OCI-LY7 (cell line): ENCODE results near the gene KCNMA1. TPM values are rescaled to one million over a fixed set of nuclear protein-coding genes. Genes with fewer than 3 reads are reported as not detected.

Source experiments
- BruUV-seq: library from RNA; stranded (reverse); fragments of 400-500 nt; replicated peaks from 2 replicates; lab custom pipeline; 2021; lab: Mats Ljungman, UMichigan
- CTCF ChIA-PET: fragments of 300-600 bp; sonication (Branson Sonifier 250); formaldehyde crosslinking; loops from one replicate; lab custom pipeline; 2022; ENCODE audit warnings: antibody characterized with exemption; ENCODE audit not compliant: unreplicated experiment; lab: Charles Lee
- POLR2A ChIA-PET: fragments of 300-600 bp; sonication (Branson Sonifier 250); formaldehyde crosslinking; loops from one replicate; lab custom pipeline; 2022; ENCODE audit warnings: antibody characterized with exemption; lab: Charles Lee
- DNase-seq: peaks from one replicate; pipeline ENCODE4 v3.0.0-alpha.2; 2015; ENCODE audit warnings: low spot score
- H2AFZ ChIP-seq: fragments of 200-600 bp; sonication (generic), shearing (Covaris generic); 2 replicates; pipeline ENCODE4 v1.6.1; 2014; ENCODE audit warnings: mild to moderate bottlenecking, antibody characterized with exemption, low read length, moderate library complexity
- H3K27ac ChIP-seq: fragments of 200-600 bp; sonication (generic); 2 replicates; pipeline ENCODE4 v1.5.1; 2014; ENCODE audit warnings: mixed run types, low read depth, mild to moderate bottlenecking, moderate library complexity, low read length, inconsistent platforms; ENCODE audit not compliant: poor library complexity, severe bottlenecking
- H3K36me3 ChIP-seq: fragments of 200-600 bp; sonication (generic); 2 replicates; pipeline ENCODE4 v1.6.1; 2014; ENCODE audit warnings: mild to moderate bottlenecking, antibody characterized with exemption, low read length, moderate library complexity, mixed read lengths; ENCODE audit not compliant: insufficient read depth
- H3K4me1 ChIP-seq: fragments of 200-600 bp; sonication (generic); 2 replicates; pipeline ENCODE4 v1.5.1; 2014; ENCODE audit warnings: mild to moderate bottlenecking, low read length; ENCODE audit not compliant: insufficient read depth, poor library complexity, severe bottlenecking
- H3K4me2 ChIP-seq: fragments of 200-600 bp; sonication (generic); 2 replicates; pipeline ENCODE4 v1.6.1; 2014; ENCODE audit warnings: mild to moderate bottlenecking, low read length
- H3K4me3 ChIP-seq: fragments of 200-600 bp; sonication (generic); 2 replicates; pipeline ENCODE4 v1.5.1; 2014; ENCODE audit warnings: mild to moderate bottlenecking, low read depth, low read length; ENCODE audit not compliant: poor library complexity, severe bottlenecking
- H3K79me2 ChIP-seq: fragments of 200-600 bp; sonication (generic); 2 replicates; pipeline ENCODE4 v1.6.1; 2016; ENCODE audit warnings: low read depth, mild to moderate bottlenecking, low read length, moderate library complexity, mixed read lengths; ENCODE audit not compliant: insufficient read depth
- H3K9me2 ChIP-seq: fragments of 200-600 bp; sonication (generic); 2 replicates; pipeline ENCODE4 v1.6.1; 2016; ENCODE audit warnings: mild to moderate bottlenecking, low read length, mixed read lengths; ENCODE audit not compliant: insufficient read depth
- H3K9me3 ChIP-seq: fragments of 200-600 bp; sonication (generic); 2 replicates; pipeline ENCODE4 v1.6.1; 2014; ENCODE audit warnings: mild to moderate bottlenecking, mixed run types, low read length, mixed read lengths
- H4K20me1 ChIP-seq: fragments of 200-600 bp; sonication (generic); 2 replicates; pipeline ENCODE4 v1.6.1; 2014; ENCODE audit warnings: mild to moderate bottlenecking, antibody characterized with exemption, low read length, moderate library complexity, mixed read lengths; ENCODE audit not compliant: insufficient read depth
- EZH2phosphoT487 ChIP-seq: fragments of 200-600 bp; sonication (generic); IDR thresholded peaks from 2 replicates; pipeline ENCODE4 v1.6.1; 2018; ENCODE audit warnings: low read depth, borderline replicate concordance, mild to moderate bottlenecking, mixed run types, antibody characterized with exemption, low read length, moderate library complexity, mixed read lengths
- intact Hi-C: fragments of 100-400 bp; cut with micrococcal nuclease; formaldehyde crosslinking; loops from one replicate; pipeline ENCODE4 v1.10.0; 2022; ENCODE audit not compliant: unreplicated experiment
- total RNA-seq, 2 experiments: library from RNA; depleted of rRNA in 1 of 2; stranded (reverse); fragments of >200 nt in 1 of 2; shearing (Covaris generic) in 1 of 2; gene quantifications; 2 replicates each; pipeline ENCODE4 v1.2.3, GENCODE V29; 2014 to 2022
- TF ChIP-seq, protein P1 (sequence below): fragments of 200-600 bp; sonication (generic); conservative IDR thresholded peaks from 2 replicates; pipeline ENCODE4 v1.5.1; 2014; ENCODE audit warnings: mild to moderate bottlenecking, antibody characterized with exemption, low read length, moderate library complexity, mixed read lengths

KCNMA1 gene
- total RNA-seq, 2 experiments from 2014 or later = not detected

DNA sequence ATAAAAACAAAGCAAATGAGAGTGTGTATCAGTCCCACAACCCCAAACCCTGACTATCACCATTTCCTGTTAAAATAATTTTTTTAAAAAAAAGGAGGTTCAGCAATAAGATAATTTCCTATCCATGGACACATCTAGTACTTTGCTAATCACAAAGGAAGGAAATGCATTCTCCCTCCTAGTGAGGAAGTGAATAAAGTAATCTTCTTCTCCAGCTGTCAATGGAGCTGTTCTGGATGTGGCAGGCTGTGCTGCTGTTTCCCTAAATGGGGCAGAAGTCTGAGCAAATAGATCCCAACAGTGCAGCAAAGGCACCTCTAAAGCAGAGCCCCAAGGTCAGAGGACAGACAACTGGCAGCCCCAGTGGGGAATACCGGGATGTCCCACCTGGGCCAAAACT, 540.0 kb downstream of the KCNMA1 start:
- Histone ChIP-seq H3K9me2 (no peaks in the 10 kb centered on the region), H3K27ac (no peak overlapping the region), H2AFZ (no peak overlapping the region), H3K4me1 (no peaks in the 10 kb centered on the region), H3K4me2 (no peak overlapping the region), H3K4me3 (no peak overlapping the region), H3K36me3 (no peaks in the 10 kb centered on the region), H3K79me2 (no peaks in the 10 kb centered on the region), H4K20me1 (no peaks in the 10 kb centered on the region), H3K9me3 (no peaks in the 10 kb centered on the region)
- intact Hi-C loops = no loop called here
- no peak for DNase-seq
- TF ChIP-seq, protein P1, sequence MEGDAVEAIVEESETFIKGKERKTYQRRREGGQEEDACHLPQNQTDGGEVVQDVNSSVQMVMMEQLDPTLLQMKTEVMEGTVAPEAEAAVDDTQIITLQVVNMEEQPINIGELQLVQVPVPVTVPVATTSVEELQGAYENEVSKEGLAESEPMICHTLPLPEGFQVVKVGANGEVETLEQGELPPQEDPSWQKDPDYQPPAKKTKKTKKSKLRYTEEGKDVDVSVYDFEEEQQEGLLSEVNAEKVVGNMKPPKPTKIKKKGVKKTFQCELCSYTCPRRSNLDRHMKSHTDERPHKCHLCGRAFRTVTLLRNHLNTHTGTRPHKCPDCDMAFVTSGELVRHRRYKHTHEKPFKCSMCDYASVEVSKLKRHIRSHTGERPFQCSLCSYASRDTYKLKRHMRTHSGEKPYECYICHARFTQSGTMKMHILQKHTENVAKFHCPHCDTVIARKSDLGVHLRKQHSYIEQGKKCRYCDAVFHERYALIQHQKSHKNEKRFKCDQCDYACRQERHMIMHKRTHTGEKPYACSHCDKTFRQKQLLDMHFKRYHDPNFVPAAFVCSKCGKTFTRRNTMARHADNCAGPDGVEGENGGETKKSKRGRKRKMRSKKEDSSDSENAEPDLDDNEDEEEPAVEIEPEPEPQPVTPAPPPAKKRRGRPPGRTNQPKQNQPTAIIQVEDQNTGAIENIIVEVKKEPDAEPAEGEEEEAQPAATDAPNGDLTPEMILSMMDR = no peak
- TF ChIP-seq EZH2phosphoT487 = no peak
- ChIA-PET POLR2A (no interaction called here), CTCF (no interaction called here)
- BruUV-seq = no TSS peak

DNA sequence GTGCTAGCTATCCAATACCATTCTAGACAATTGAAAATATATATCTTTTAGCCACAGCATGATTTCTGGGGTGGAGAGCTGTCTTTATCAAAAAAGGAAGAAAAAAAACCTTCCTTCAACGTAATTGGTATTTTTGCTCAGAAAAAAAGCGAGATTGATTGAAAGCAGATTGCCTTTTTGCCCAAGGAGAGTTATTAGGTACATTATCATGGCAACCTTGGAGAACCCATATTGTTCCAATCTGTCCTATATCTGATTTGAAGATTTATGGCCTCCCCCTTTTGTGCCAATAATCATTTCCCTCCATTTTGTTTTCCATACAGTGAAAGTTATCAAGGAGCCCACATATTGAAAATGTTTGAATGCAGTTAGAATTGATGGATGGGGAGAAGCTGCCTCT, 544.5 kb downstream of the KCNMA1 start:
- no TSS peak for BruUV-seq

DNA sequence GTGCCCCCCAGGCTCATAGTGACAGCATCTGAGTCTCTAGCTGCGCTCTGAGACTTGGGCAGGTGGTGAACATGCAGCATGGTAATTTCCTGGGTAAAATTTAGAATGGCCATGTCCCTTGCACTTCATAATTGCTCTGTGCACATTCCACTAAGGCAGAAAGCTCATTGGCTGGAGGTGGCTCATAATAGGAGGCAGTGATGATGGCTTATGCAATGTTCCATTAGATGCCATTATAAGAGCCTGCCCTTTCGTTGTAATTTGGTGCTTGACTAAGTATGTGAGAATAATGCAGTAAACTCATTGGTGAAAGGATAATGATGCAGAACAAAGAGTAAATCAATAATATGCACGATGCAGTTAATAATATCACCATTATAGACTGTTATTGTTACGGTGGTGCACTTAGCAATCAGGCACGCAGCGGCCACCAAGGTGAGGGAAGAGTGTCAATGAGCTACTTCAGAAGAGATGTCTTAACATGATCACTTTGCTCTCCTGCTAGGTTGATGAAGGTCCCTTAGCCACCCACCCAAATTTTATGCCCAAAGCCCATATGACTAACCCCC, 545.9 kb downstream of the KCNMA1 start:
- H3K27ac ChIP-seq = no peak overlapping the region
- H3K9me3 ChIP-seq = no peaks in the 10 kb centered on the region
- TF ChIP-seq, protein P1 = no peak
- no peak for TF ChIP-seq EZH2phosphoT487
- no TSS peak for BruUV-seq
- no peaks in the 10 kb centered on the region for H3K79me2 ChIP-seq
- intact Hi-C loops = no loop called here
- no peaks in the 10 kb centered on the region for H3K36me3 ChIP-seq
- no peak overlapping the region for H3K4me3 ChIP-seq
- no peak overlapping the region for H2AFZ ChIP-seq
- POLR2A ChIA-PET = no interaction called here
- no peak for DNase-seq
- no peaks in the 10 kb centered on the region for H3K9me2 ChIP-seq
- H4K20me1 ChIP-seq = no peaks in the 10 kb centered on the region
- CTCF ChIA-PET = no interaction called here
- no peaks in the 10 kb centered on the region for H3K4me1 ChIP-seq
- H3K4me2 ChIP-seq = no peak overlapping the region

More for the DNA sequence above, 544.5 kb downstream of the KCNMA1 start:
- ChIA-PET CTCF (no interaction called here), POLR2A (no interaction called here)
- H2AFZ ChIP-seq = no peak overlapping the region
- H3K9me3 ChIP-seq = no peaks in the 10 kb centered on the region
- H3K4me2 ChIP-seq = no peak overlapping the region
- H3K4me3 ChIP-seq = no peak overlapping the region
- no peaks in the 10 kb centered on the region for H3K79me2 ChIP-seq
- no peaks in the 10 kb centered on the region for H3K9me2 ChIP-seq
- no peak overlapping the region for H3K27ac ChIP-seq
- no peaks in the 10 kb centered on the region for H3K36me3 ChIP-seq
- H3K4me1 ChIP-seq = no peaks in the 10 kb centered on the region
- intact Hi-C loops = no loop called here
- no peaks in the 10 kb centered on the region for H4K20me1 ChIP-seq
- TF ChIP-seq, protein P1 = no peak
- no peak for DNase-seq
